Measurements from ENCODE around the gene DENND1B.

Gene DENND1B

GRCh38 chr1:197788741-197789739 is 13.8 kb upstream of the DENND1B start:
- Mint-ChIP-seq H3K9me3 (no peaks in the 10 kb centered on the region), H3K4me1 (no peaks in the 10 kb centered on the region), H3K4me3 (no peak overlapping the region), H3K36me3 (no peaks in the 10 kb centered on the region), H3K27ac (no peak overlapping the region)
- ATAC-seq (peak; percentile 47), DNase-seq (ENCODE audit: low spot score in 2 of 2) (no peak)

GRCh38 chr1:197787623-197788536 is 12.6 kb upstream of the DENND1B start:
- ATAC-seq (peak; percentile 57), DNase-seq (ENCODE audit: low spot score in 2 of 2) (no peak)
- no peak overlapping the region for H3K4me3 Mint-ChIP-seq
- H3K36me3 Mint-ChIP-seq = no peaks in the 10 kb centered on the region
- no peak overlapping the region for H3K27ac Mint-ChIP-seq
- no peaks in the 10 kb centered on the region for H3K4me1 Mint-ChIP-seq
- H3K9me3 Mint-ChIP-seq = no peaks in the 10 kb centered on the region

- no peaks in the 10 kb centered on the region for H3K4me1 Mint-ChIP-seq
- no peak overlapping the region for H3K27ac Mint-ChIP-seq
- no peaks in the 10 kb centered on the region for H3K36me3 Mint-ChIP-seq
- H3K4me3 Mint-ChIP-seq = no peak overlapping the region
- DNase-seq (ENCODE audit: low spot score in 2 of 2) (no peak), ATAC-seq (no peak)
- no peaks in the 10 kb centered on the region for H3K9me3 Mint-ChIP-seq
Measured at GRCh38 chr1:197787056-197787455, 11.8 kb upstream of the DENND1B start.

GRCh38 chr1:197786280-197786679 is 11.0 kb upstream of the DENND1B start:
- Mint-ChIP-seq H3K36me3 (no peaks in the 10 kb centered on the region), H3K4me1 (no peaks in the 10 kb centered on the region), H3K27ac (no peak overlapping the region), H3K9me3 (no peaks in the 10 kb centered on the region), H3K4me3 (no peak overlapping the region)
- ATAC-seq = no peak
- DNase-seq (ENCODE audit: low spot score in 2 of 2) = no peak

GRCh38 chr1:197783510-197783948 is 8.2 kb upstream of the DENND1B start:
- DNase-seq (ENCODE audit: low spot score in 2 of 2) (no peak), ATAC-seq (no peak)
- no peak overlapping the region for H3K27ac Mint-ChIP-seq
- no peak overlapping the region for H3K4me3 Mint-ChIP-seq
- H3K36me3 Mint-ChIP-seq = no peaks in the 10 kb centered on the region
- H3K9me3 Mint-ChIP-seq = no peaks in the 10 kb centered on the region
- H3K4me1 Mint-ChIP-seq = peaks cover 10% of the 10 kb centered on the region

GRCh38 chr1:197782722-197783360 is 7.6 kb upstream of the DENND1B start:
- ATAC-seq (no peak), DNase-seq (ENCODE audit: low spot score in 2 of 2) (no peak)
- Mint-ChIP-seq H3K27ac (no peak overlapping the region), H3K9me3 (no peaks in the 10 kb centered on the region), H3K4me3 (no peak overlapping the region), H3K4me1 (peaks cover 16% of the 10 kb centered on the region), H3K36me3 (no peaks in the 10 kb centered on the region)

GRCh38 chr1:197781968-197782721 is 6.9 kb upstream of the DENND1B start:
- no peaks in the 10 kb centered on the region for H3K36me3 Mint-ChIP-seq
- no peak overlapping the region for H3K27ac Mint-ChIP-seq
- H3K9me3 Mint-ChIP-seq = no peaks in the 10 kb centered on the region
- H3K4me1 Mint-ChIP-seq = peaks cover 23% of the 10 kb centered on the region
- H3K4me3 Mint-ChIP-seq = no peak overlapping the region
- ATAC-seq = no peak
- DNase-seq (ENCODE audit: low spot score in 2 of 2) = no peak

GRCh38 chr1:197779921-197780320 is 4.6 kb upstream of the DENND1B start:
- H3K9me3 Mint-ChIP-seq = no peaks in the 10 kb centered on the region
- H3K4me3 Mint-ChIP-seq = no peak overlapping the region
- DNase-seq (ENCODE audit: low spot score in 2 of 2) = no peak
- ATAC-seq = no peak
- H3K4me1 Mint-ChIP-seq = peaks cover 38% of the 10 kb centered on the region
- peaks cover 12% of the 10 kb centered on the region for H3K36me3 Mint-ChIP-seq
- no peak overlapping the region for H3K27ac Mint-ChIP-seq

GRCh38 chr1:197778366-197778945 is 3.2 kb upstream of the DENND1B start:
- Mint-ChIP-seq H3K27ac (peak overlapping the region; percentile 76), H3K36me3 (peaks cover 12% of the 10 kb centered on the region), H3K4me3 (peak overlapping the region; percentile 61), H3K4me1 (peaks cover 41% of the 10 kb centered on the region), H3K9me3 (no peaks in the 10 kb centered on the region)
- DNase-seq (ENCODE audit: low spot score in 2 of 2) (no peak), ATAC-seq (no peak)

- Mint-ChIP-seq H3K9me3 (no peaks in the 10 kb centered on the region), H3K4me1 (peaks cover 60% of the 10 kb centered on the region), H3K27ac (peak overlapping the region; percentile 97), H3K36me3 (peaks cover 22% of the 10 kb centered on the region), H3K4me3 (peak overlapping the region; percentile 76)
- DNase-seq (ENCODE audit: low spot score in 2 of 2) (peak; percentile 25 to 73), ATAC-seq (peak; percentile 82)
Measured at GRCh38 chr1:197776351-197777105, 1.2 kb upstream of the DENND1B start.

- ATAC-seq = peak; percentile 75
- H3K36me3 Mint-ChIP-seq = peaks cover 29% of the 10 kb centered on the region
Measured at GRCh38 chr1:197774466-197775281, 606 bp downstream of the DENND1B start.

GRCh38 chr1:197773856-197774255 is 1.4 kb downstream of the DENND1B start:
- no peak for ATAC-seq
- peak overlapping the region; percentile 97 for H3K27ac Mint-ChIP-seq
- H3K36me3 Mint-ChIP-seq = peaks cover 30% of the 10 kb centered on the region
- peak overlapping the region; percentile 76 for H3K4me3 Mint-ChIP-seq
- no peak for DNase-seq (ENCODE audit: low spot score in 2 of 2)
- peaks cover 61% of the 10 kb centered on the region for H3K4me1 Mint-ChIP-seq
- H3K9me3 Mint-ChIP-seq = no peaks in the 10 kb centered on the region

More at GRCh38 chr1:197774466-197775281, 606 bp downstream of the DENND1B start:
- Mint-ChIP-seq H3K4me3 (peak overlapping the region; percentile 76), H3K4me1 (peaks cover 67% of the 10 kb centered on the region), H3K9me3 (no peaks in the 10 kb centered on the region), H3K27ac (peak overlapping the region; percentile 97)
- DNase-seq (ENCODE audit: low spot score in 2 of 2) = peak; percentile 57 to 84

Measured in stimulated activated effector memory CD8-positive, alpha-beta T cell treated with anti-CD3 and anti-CD28 coated beads, Interleukin-12 subunit alpha, Interleukin-12 subunit beta, amount 100 ng/mL, for 72 hours (primary cell).